ENCODE measurements around the gene CMTM1.

Gene CMTM1

GRCh38 chr16:66538910-66539309 lies 27.3 kb upstream of the CMTM1 start:
- DNase-seq (ENCODE audit: low read depth in 2 of 2): no peak

GRCh38 chr16:66539623-66540469 lies 26.4 kb upstream of the CMTM1 start:
- no peak for DNase-seq (ENCODE audit: low read depth in 2 of 2)

- no peak for DNase-seq (ENCODE audit: low read depth in 2 of 2)
These were observed 24.6 kb upstream of the CMTM1 start for GRCh38 chr16:66541388-66542355.

- no peak for DNase-seq (ENCODE audit: low read depth in 2 of 2)
These were observed 23.8 kb upstream of the CMTM1 start for GRCh38 chr16:66542396-66542795.

- DNase-seq (ENCODE audit: low read depth in 2 of 2): no peak
These were observed 22.7 kb upstream of the CMTM1 start for GRCh38 chr16:66543541-66543940.

GRCh38 chr16:66544016-66544757 lies 22.1 kb upstream of the CMTM1 start:
- DNase-seq (ENCODE audit: low read depth in 2 of 2): no peak

GRCh38 chr16:66547101-66547989 lies 18.9 kb upstream of the CMTM1 start:
- no peak for DNase-seq (ENCODE audit: low read depth in 2 of 2)

- no peak for DNase-seq (ENCODE audit: low read depth in 2 of 2)
These were observed 18.2 kb upstream of the CMTM1 start for GRCh38 chr16:66548068-66548467.

- DNase-seq (ENCODE audit: low read depth in 2 of 2): no peak
These were observed 17.4 kb upstream of the CMTM1 start for GRCh38 chr16:66548868-66549267.

GRCh38 chr16:66549284-66550131 lies 16.7 kb upstream of the CMTM1 start, which contains the start of gene TK2:
Gene TK2 (minus strand): TSS chr16:66550122. CDS start chr16:66550061, 61 bp downstream.
- peak; percentile 55 to 63 for DNase-seq (ENCODE audit: low read depth in 2 of 2)

- peak; percentile 38 to 39 for DNase-seq (ENCODE audit: low read depth in 2 of 2)
These were observed 14.9 kb upstream of the CMTM1 start for GRCh38 chr16:66551348-66551759.

GRCh38 chr16:66551788-66552285 lies 14.4 kb upstream of the CMTM1 start:
- DNase-seq (ENCODE audit: low read depth in 2 of 2): no peak

GRCh38 chr16:66552286-66553177 lies 13.7 kb upstream of the CMTM1 start, which contains the start of gene CKLF:
Gene CKLF (plus strand): TSS chr16:66552576. CDS start chr16:66552716, 140 bp downstream.
- DNase-seq (ENCODE audit: low read depth in 2 of 2): peak; percentile 84 to 87

- no peak for DNase-seq (ENCODE audit: low read depth in 2 of 2)
These were observed 13.0 kb upstream of the CMTM1 start for GRCh38 chr16:66553223-66553622.

- DNase-seq (ENCODE audit: low read depth in 2 of 2): no peak
These were observed 12.2 kb upstream of the CMTM1 start for GRCh38 chr16:66554021-66554420.

- DNase-seq (ENCODE audit: low read depth in 2 of 2): no peak
These were observed 11.7 kb upstream of the CMTM1 start for GRCh38 chr16:66554495-66554894.

- DNase-seq (ENCODE audit: low read depth in 2 of 2): no peak
These were observed 6.1 kb upstream of the CMTM1 start for GRCh38 chr16:66560107-66560506.

- no peak for DNase-seq (ENCODE audit: low read depth in 2 of 2)
These were observed 4.7 kb upstream of the CMTM1 start for GRCh38 chr16:66561381-66562080.
